ENCODE results near the gene B2M.

DNA sequence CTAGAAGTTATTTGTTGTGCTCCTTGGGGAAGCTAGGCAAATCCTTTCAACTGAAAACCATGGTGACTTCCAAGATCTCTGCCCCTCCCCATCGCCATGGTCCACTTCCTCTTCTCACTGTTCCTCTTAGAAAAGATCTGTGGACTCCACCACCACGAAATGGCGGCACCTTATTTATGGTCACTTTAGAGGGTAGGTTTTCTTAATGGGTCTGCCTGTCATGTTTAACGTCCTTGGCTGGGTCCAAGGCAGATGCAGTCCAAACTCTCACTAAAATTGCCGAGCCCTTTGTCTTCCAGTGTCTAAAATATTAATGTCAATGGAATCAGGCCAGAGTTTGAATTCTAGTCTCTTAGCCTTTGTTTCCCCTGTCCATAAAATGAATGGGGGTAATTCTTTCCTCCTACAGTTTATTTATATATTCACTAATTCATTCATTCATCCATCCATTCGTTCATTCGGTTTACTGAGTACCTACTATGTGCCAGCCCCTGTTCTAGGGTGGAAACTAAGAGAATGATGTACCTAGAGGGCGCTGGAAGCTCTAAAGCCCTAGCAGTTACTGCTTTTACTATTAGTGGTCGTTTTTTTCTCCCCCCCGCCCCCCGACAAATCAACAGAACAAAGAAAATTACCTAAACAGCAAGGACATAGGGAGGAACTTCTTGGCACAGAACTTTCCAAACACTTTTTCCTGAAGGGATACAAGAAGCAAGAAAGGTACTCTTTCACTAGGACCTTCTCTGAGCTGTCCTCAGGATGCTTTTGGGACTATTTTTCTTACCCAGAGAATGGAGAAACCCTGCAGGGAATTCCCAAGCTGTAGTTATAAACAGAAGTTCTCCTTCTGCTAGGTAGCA, 851 bp upstream of the B2M start:
- TF ChIP-seq, protein P1, sequence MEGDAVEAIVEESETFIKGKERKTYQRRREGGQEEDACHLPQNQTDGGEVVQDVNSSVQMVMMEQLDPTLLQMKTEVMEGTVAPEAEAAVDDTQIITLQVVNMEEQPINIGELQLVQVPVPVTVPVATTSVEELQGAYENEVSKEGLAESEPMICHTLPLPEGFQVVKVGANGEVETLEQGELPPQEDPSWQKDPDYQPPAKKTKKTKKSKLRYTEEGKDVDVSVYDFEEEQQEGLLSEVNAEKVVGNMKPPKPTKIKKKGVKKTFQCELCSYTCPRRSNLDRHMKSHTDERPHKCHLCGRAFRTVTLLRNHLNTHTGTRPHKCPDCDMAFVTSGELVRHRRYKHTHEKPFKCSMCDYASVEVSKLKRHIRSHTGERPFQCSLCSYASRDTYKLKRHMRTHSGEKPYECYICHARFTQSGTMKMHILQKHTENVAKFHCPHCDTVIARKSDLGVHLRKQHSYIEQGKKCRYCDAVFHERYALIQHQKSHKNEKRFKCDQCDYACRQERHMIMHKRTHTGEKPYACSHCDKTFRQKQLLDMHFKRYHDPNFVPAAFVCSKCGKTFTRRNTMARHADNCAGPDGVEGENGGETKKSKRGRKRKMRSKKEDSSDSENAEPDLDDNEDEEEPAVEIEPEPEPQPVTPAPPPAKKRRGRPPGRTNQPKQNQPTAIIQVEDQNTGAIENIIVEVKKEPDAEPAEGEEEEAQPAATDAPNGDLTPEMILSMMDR (IDR thresholded peaks at IDR 0.05), result peak in 1 of 4 experiments; percentile 35
- TF ChIP-seq POLR2A (IDR thresholded peaks at IDR 0.05), result no peak
- TF ChIP-seq POLR2AphosphoS5 (IDR thresholded peaks at IDR 0.05), result no peak
- no peak for TF ChIP-seq EP300 (IDR thresholded peaks at IDR 0.05)
